Measurements from ENCODE around the gene NHLH1. TPM values are rescaled to one million over a fixed set of nuclear protein-coding genes. Genes with fewer than 3 reads are reported as not detected.

NHLH1 gene
- total RNA-seq, 4 donors from 2014 or later, result 0.46 TPM; not detected in 3

DNA sequence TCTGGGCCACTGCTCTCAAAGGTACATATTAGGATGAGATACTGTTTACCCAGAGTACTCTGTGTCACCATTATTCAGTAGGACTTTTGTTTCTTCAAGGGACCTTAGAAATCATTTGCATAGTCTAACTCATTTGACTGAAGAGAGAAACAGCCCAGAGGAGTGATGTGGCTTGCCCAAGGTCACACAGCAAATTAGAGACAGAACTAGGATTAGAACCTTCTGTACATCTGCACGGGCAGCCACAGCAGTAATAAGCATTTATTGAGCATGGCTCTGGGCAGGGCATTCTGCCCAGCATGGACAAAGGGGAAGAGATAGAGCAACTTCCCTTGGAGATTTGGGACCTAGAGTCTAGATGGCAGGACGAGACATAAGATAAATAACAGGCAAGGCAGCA is 5.7 kb upstream of the NHLH1 start:
- in situ Hi-C loops (cut with MboI; ENCODE audit: low sequenced_read_pairs in 4 of 4), result loop anchor here in 2 of 4 donors (25.0 kb wide), 1 partner anchor 274 kb away; the partner anchor contains the start of genes IGSF8 (in 2 of the 2) and KCNJ9 (in 2 of the 2)
- Histone ChIP-seq H3K36me3 (peaks cover 0 to 27% of the 10 kb centered on the region in 2 donors), H3K4me1 (peaks cover 0 to 9% of the 10 kb centered on the region in 2 donors), H3K27ac (no peak overlapping the region), H3K9me3 (no peaks in the 10 kb centered on the region), H3K27me3 (no peaks in the 10 kb centered on the region), H3K4me3 (no peak overlapping the region)
- intact Hi-C loops (cut with DNase I; ENCODE audit: low total_unique reads), result no loop called here
- TF ChIP-seq POLR2A (IDR thresholded peaks at IDR 0.05), result no peak
- TF ChIP-seq, protein P1, sequence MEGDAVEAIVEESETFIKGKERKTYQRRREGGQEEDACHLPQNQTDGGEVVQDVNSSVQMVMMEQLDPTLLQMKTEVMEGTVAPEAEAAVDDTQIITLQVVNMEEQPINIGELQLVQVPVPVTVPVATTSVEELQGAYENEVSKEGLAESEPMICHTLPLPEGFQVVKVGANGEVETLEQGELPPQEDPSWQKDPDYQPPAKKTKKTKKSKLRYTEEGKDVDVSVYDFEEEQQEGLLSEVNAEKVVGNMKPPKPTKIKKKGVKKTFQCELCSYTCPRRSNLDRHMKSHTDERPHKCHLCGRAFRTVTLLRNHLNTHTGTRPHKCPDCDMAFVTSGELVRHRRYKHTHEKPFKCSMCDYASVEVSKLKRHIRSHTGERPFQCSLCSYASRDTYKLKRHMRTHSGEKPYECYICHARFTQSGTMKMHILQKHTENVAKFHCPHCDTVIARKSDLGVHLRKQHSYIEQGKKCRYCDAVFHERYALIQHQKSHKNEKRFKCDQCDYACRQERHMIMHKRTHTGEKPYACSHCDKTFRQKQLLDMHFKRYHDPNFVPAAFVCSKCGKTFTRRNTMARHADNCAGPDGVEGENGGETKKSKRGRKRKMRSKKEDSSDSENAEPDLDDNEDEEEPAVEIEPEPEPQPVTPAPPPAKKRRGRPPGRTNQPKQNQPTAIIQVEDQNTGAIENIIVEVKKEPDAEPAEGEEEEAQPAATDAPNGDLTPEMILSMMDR (IDR thresholded peaks at IDR 0.05 in 4 of 5, conservative IDR thresholded peaks at IDR 0.05 in 1 of 5), result no peak
- no peak for DNase-seq
- no peak for ATAC-seq

GRCh38 chr1:160361814-160362167 is 5.1 kb upstream of the NHLH1 start:
- DNase-seq, result no peak
- peaks cover 0 to 21% of the 10 kb centered on the region in 2 donors for H3K36me3 ChIP-seq
- in situ Hi-C loops (cut with MboI; ENCODE audit: low sequenced_read_pairs in 4 of 4), result loop anchor here in 2 of 4 donors (25.0 kb wide), 1 partner anchor 274 kb away; the partner anchor contains the start of genes IGSF8 (in 2 of the 2) and KCNJ9 (in 2 of the 2)
- TF ChIP-seq POLR2A (IDR thresholded peaks at IDR 0.05), result no peak
- TF ChIP-seq, protein P1 (IDR thresholded peaks at IDR 0.05 in 4 of 5, conservative IDR thresholded peaks at IDR 0.05 in 1 of 5), result no peak
- no peak overlapping the region for H3K27ac ChIP-seq
- no peaks in the 10 kb centered on the region for H3K27me3 ChIP-seq
- no peaks in the 10 kb centered on the region for H3K9me3 ChIP-seq
- no peak for ATAC-seq
- intact Hi-C loops (cut with DNase I; ENCODE audit: low total_unique reads), result no loop called here
- H3K4me1 ChIP-seq, result peaks cover 0 to 9% of the 10 kb centered on the region in 2 donors
- no peak overlapping the region for H3K4me3 ChIP-seq

GRCh38 chr1:160362168-160362957 is 4.5 kb upstream of the NHLH1 start:
- intact Hi-C loops (cut with DNase I; ENCODE audit: low total_unique reads), result no loop called here
- no peak for DNase-seq
- H3K4me3 ChIP-seq, result no peak overlapping the region
- peaks cover 0 to 9% of the 10 kb centered on the region in 2 donors for H3K4me1 ChIP-seq
- H3K27me3 ChIP-seq, result peaks cover 0 to 1% (median 0%) of the 10 kb centered on the region in 3 donors
- in situ Hi-C loops (cut with MboI; ENCODE audit: low sequenced_read_pairs in 4 of 4), result loop anchor here in 2 of 4 donors (25.0 kb wide), 1 partner anchor 275 kb away; the partner anchor contains the start of genes IGSF8 (in 2 of the 2) and KCNJ9 (in 2 of the 2)
- H3K9me3 ChIP-seq, result no peaks in the 10 kb centered on the region
- TF ChIP-seq, protein P1 (IDR thresholded peaks at IDR 0.05 in 4 of 5, conservative IDR thresholded peaks at IDR 0.05 in 1 of 5), result no peak
- no peak for TF ChIP-seq POLR2A (IDR thresholded peaks at IDR 0.05)
- ATAC-seq, result no peak
- peaks cover 0 to 15% of the 10 kb centered on the region in 2 donors for H3K36me3 ChIP-seq
- H3K27ac ChIP-seq, result no peak overlapping the region

- Histone ChIP-seq H3K4me3 (no peak overlapping the region), H3K27ac (no peak overlapping the region), H3K27me3 (peaks cover 0 to 2% (median 0%) of the 10 kb centered on the region in 3 donors), H3K4me1 (peaks cover 0 to 9% of the 10 kb centered on the region in 2 donors), H3K36me3 (peaks cover 0 to 8% of the 10 kb centered on the region in 2 donors), H3K9me3 (no peaks in the 10 kb centered on the region)
- ATAC-seq, result no peak
- intact Hi-C loops (cut with DNase I; ENCODE audit: low total_unique reads), result no loop called here
- in situ Hi-C loops (cut with MboI; ENCODE audit: low sequenced_read_pairs in 4 of 4), result loop anchor here in 2 of 4 donors (25.0 kb wide), 1 partner anchor 276 kb away; the partner anchor contains the start of genes IGSF8 (in 2 of the 2) and KCNJ9 (in 2 of the 2)
- DNase-seq, result no peak
- TF ChIP-seq, protein P1 (IDR thresholded peaks at IDR 0.05 in 4 of 5, conservative IDR thresholded peaks at IDR 0.05 in 1 of 5), result no peak
- no peak for TF ChIP-seq POLR2A (IDR thresholded peaks at IDR 0.05)
These were observed 3.9 kb upstream of the NHLH1 start for GRCh38 chr1:160363010-160363409.
